ENCODE results near the gene EPHB2. TPM values are rescaled to one million over a fixed set of nuclear protein-coding genes. Genes with fewer than 3 reads are reported as not detected.
"Not testable (repeated sequence)": the region's sequence is repeated elsewhere in the genome, so short reads cannot be mapped to it uniquely, and the experiment has no call there.

The EPHB2 gene
- total RNA-seq, 2 experiments from 2014 or later: 0.07 to 0.17 TPM

GRCh38 chr1:22835636-22836319 lies 125.1 kb downstream of the EPHB2 start:
- no peak overlapping the region for H3K4me3 Mint-ChIP-seq
- intact Hi-C loops (cut with micrococcal nuclease): no loop called here

GRCh38 chr1:22836850-22837249 lies 126.2 kb downstream of the EPHB2 start:
- CTCF ChIA-PET: no interaction called here
- no peak overlapping the region for H3K4me3 Mint-ChIP-seq
- H3K9me3 Mint-ChIP-seq: no peaks in the 10 kb centered on the region
- H3K27me3 Mint-ChIP-seq: peaks cover 6% of the 10 kb centered on the region
- H3K36me3 Mint-ChIP-seq: no peaks in the 10 kb centered on the region
- no peak for DNase-seq
- no peaks in the 10 kb centered on the region for H3K4me1 Mint-ChIP-seq (ENCODE audit: low read depth)
- POLR2A ChIA-PET: no interaction called here
- no peak overlapping the region for H3K27ac Mint-ChIP-seq
- intact Hi-C loops (cut with micrococcal nuclease): no loop called here

More at GRCh38 chr1:22835636-22836319, 125.1 kb downstream of the EPHB2 start:
- Mint-ChIP-seq H3K27ac (no peak overlapping the region), H3K36me3 (no peaks in the 10 kb centered on the region), H3K9me3 (no peaks in the 10 kb centered on the region), H3K27me3 (peaks cover 6% of the 10 kb centered on the region), H3K4me1 (ENCODE audit: low read depth) (no peaks in the 10 kb centered on the region)
- CTCF ChIA-PET: interaction anchor here (0.6 kb wide), 1 partner anchor 104 kb away, joined by 3 read pairs; no protein-coding TSS in a partner anchor
- DNase-seq: no peak
- POLR2A ChIA-PET: no interaction called here

GRCh38 chr1:22837332-22837731 lies 126.7 kb downstream of the EPHB2 start:
- Mint-ChIP-seq H3K4me3 (no peak overlapping the region), H3K27ac (no peak overlapping the region), H3K4me1 (ENCODE audit: low read depth) (no peaks in the 10 kb centered on the region), H3K36me3 (no peaks in the 10 kb centered on the region), H3K9me3 (no peaks in the 10 kb centered on the region), H3K27me3 (peaks cover 7% of the 10 kb centered on the region)
- intact Hi-C loops (cut with micrococcal nuclease): no loop called here
- POLR2A ChIA-PET: no interaction called here
- CTCF ChIA-PET: no interaction called here
- no peak for DNase-seq

GRCh38 chr1:22838965-22839364 lies 128.3 kb downstream of the EPHB2 start:
- intact Hi-C loops (cut with micrococcal nuclease): no loop called here
- no peak overlapping the region for H3K27ac Mint-ChIP-seq
- no peaks in the 10 kb centered on the region for H3K9me3 Mint-ChIP-seq
- no peak overlapping the region for H3K4me3 Mint-ChIP-seq
- H3K36me3 Mint-ChIP-seq: no peaks in the 10 kb centered on the region
- no peaks in the 10 kb centered on the region for H3K4me1 Mint-ChIP-seq (ENCODE audit: low read depth)
- peaks cover 14% of the 10 kb centered on the region for H3K27me3 Mint-ChIP-seq
- ChIA-PET POLR2A (no interaction called here), CTCF (no interaction called here)
- DNase-seq: no peak

GRCh38 chr1:22839806-22840205 lies 129.2 kb downstream of the EPHB2 start:
- H3K27ac Mint-ChIP-seq: no peak overlapping the region
- no peaks in the 10 kb centered on the region for H3K4me1 Mint-ChIP-seq (ENCODE audit: low read depth)
- H3K4me3 Mint-ChIP-seq: no peak overlapping the region
- ChIA-PET CTCF (no interaction called here), POLR2A (no interaction called here)
- DNase-seq: no peak
- H3K27me3 Mint-ChIP-seq: peaks cover 14% of the 10 kb centered on the region
- H3K36me3 Mint-ChIP-seq: no peaks in the 10 kb centered on the region
- H3K9me3 Mint-ChIP-seq: no peaks in the 10 kb centered on the region
- intact Hi-C loops (cut with micrococcal nuclease): no loop called here

GRCh38 chr1:22841142-22841541 lies 130.5 kb downstream of the EPHB2 start:
- H3K4me3 Mint-ChIP-seq: no peak overlapping the region
- no peak overlapping the region for H3K27ac Mint-ChIP-seq
- POLR2A ChIA-PET: no interaction called here
- no peaks in the 10 kb centered on the region for H3K4me1 Mint-ChIP-seq (ENCODE audit: low read depth)
- peaks cover 22% of the 10 kb centered on the region for H3K27me3 Mint-ChIP-seq
- DNase-seq: no peak
- intact Hi-C loops (cut with micrococcal nuclease): no loop called here
- CTCF ChIA-PET: no interaction called here
- no peaks in the 10 kb centered on the region for H3K9me3 Mint-ChIP-seq
- H3K36me3 Mint-ChIP-seq: no peaks in the 10 kb centered on the region

GRCh38 chr1:22841860-22842281 lies 131.2 kb downstream of the EPHB2 start:
- no peak overlapping the region for H3K4me3 Mint-ChIP-seq
- no peaks in the 10 kb centered on the region for H3K36me3 Mint-ChIP-seq

GRCh38 chr1:22843441-22844183 lies 133.0 kb downstream of the EPHB2 start:
- DNase-seq; H3K4me1 Mint-ChIP-seq (ENCODE audit: low read depth); POLR2A ChIA-PET; H3K9me3 Mint-ChIP-seq; intact Hi-C loops (cut with micrococcal nuclease); H3K27ac Mint-ChIP-seq; CTCF ChIA-PET; H3K36me3 Mint-ChIP-seq; H3K4me3 Mint-ChIP-seq: not testable (repeated sequence)
- H3K27me3 Mint-ChIP-seq: peaks cover 27% of the 10 kb centered on the region

More at GRCh38 chr1:22841860-22842281, 131.2 kb downstream of the EPHB2 start:
- ChIA-PET CTCF (no interaction called here), POLR2A (no interaction called here)
- Mint-ChIP-seq H3K27ac (no peak overlapping the region), H3K4me1 (ENCODE audit: low read depth) (no peaks in the 10 kb centered on the region), H3K9me3 (no peaks in the 10 kb centered on the region), H3K27me3 (peaks cover 27% of the 10 kb centered on the region)
- DNase-seq: no peak
- intact Hi-C loops (cut with micrococcal nuclease): no loop called here

GRCh38 chr1:22844621-22845020 lies 134.0 kb downstream of the EPHB2 start:
- DNase-seq: no peak
- POLR2A ChIA-PET: no interaction called here

GRCh38 chr1:22845398-22845935 lies 134.8 kb downstream of the EPHB2 start:
- POLR2A ChIA-PET: no interaction called here
- Mint-ChIP-seq H3K36me3 (no peaks in the 10 kb centered on the region), H3K4me1 (ENCODE audit: low read depth) (no peaks in the 10 kb centered on the region), H3K4me3 (no peak overlapping the region), H3K27me3 (peaks cover 25% of the 10 kb centered on the region), H3K9me3 (no peaks in the 10 kb centered on the region), H3K27ac (no peak overlapping the region)
- no peak for DNase-seq
- CTCF ChIA-PET: no interaction called here
- intact Hi-C loops (cut with micrococcal nuclease): no loop called here

More at GRCh38 chr1:22844621-22845020, 134.0 kb downstream of the EPHB2 start:
- Mint-ChIP-seq H3K4me1 (ENCODE audit: low read depth) (no peaks in the 10 kb centered on the region), H3K27me3 (peaks cover 27% of the 10 kb centered on the region), H3K27ac (no peak overlapping the region), H3K4me3 (no peak overlapping the region), H3K36me3 (no peaks in the 10 kb centered on the region), H3K9me3 (no peaks in the 10 kb centered on the region)
- intact Hi-C loops (cut with micrococcal nuclease): no loop called here
- CTCF ChIA-PET: no interaction called here

- Mint-ChIP-seq H3K4me3 (no peak overlapping the region), H3K27ac (no peak overlapping the region), H3K27me3 (peaks cover 25% of the 10 kb centered on the region), H3K36me3 (no peaks in the 10 kb centered on the region), H3K4me1 (ENCODE audit: low read depth) (no peaks in the 10 kb centered on the region), H3K9me3 (no peaks in the 10 kb centered on the region)
- DNase-seq: peak; percentile 13
- ChIA-PET POLR2A (no interaction called here), CTCF (no interaction called here)
- intact Hi-C loops (cut with micrococcal nuclease): no loop called here
Observed at GRCh38 chr1:22846458-22846857, 135.8 kb downstream of the EPHB2 start.

GRCh38 chr1:22847249-22847648 lies 136.6 kb downstream of the EPHB2 start:
- Mint-ChIP-seq H3K9me3 (no peaks in the 10 kb centered on the region), H3K4me3 (no peak overlapping the region), H3K27me3 (peaks cover 24% of the 10 kb centered on the region), H3K36me3 (no peaks in the 10 kb centered on the region), H3K27ac (no peak overlapping the region), H3K4me1 (ENCODE audit: low read depth) (no peaks in the 10 kb centered on the region)
- intact Hi-C loops (cut with micrococcal nuclease): no loop called here
- ChIA-PET POLR2A (no interaction called here), CTCF (interaction anchor here (0.6 kb wide), 1 partner anchor 25 kb away, joined by 4 read pairs; no protein-coding TSS in a partner anchor)
- DNase-seq: no peak
